ENCODE measurements around the gene TRIM32.
A peak's percentile ranks its signal among the peaks of the same experiment; 100 is the strongest.
"Not testable (repeated sequence)": the region's sequence is repeated elsewhere in the genome, so short reads cannot be mapped to it uniquely, and the experiment has no call there.

TRIM32 gene

GRCh38 chr9:116674210-116674980 lies 12.7 kb upstream of the TRIM32 start:
- no peak for DNase-seq

- no peak for DNase-seq
Measured at GRCh38 chr9:116683535-116683934, 3.6 kb upstream of the TRIM32 start.

GRCh38 chr9:116685166-116685565 lies 1.9 kb upstream of the TRIM32 start:
- no peak for DNase-seq

GRCh38 chr9:116686135-116686534 lies 970 bp upstream of the TRIM32 start:
- DNase-seq: no peak

GRCh38 chr9:116686693-116687073 lies 422 bp upstream of the TRIM32 start:
- DNase-seq: no peak

- DNase-seq: no peak
Measured at GRCh38 chr9:116687754-116688135, 640 bp downstream of the TRIM32 start.

GRCh38 chr9:116688806-116689485 lies 1.8 kb downstream of the TRIM32 start:
- DNase-seq: no peak

- DNase-seq: no peak
Measured at GRCh38 chr9:116689486-116690032, 2.5 kb downstream of the TRIM32 start.

GRCh38 chr9:116690805-116691204 lies 3.7 kb downstream of the TRIM32 start:
- not testable (repeated sequence) for DNase-seq

- DNase-seq: no peak
Measured at GRCh38 chr9:116691607-116692006, 4.5 kb downstream of the TRIM32 start.

GRCh38 chr9:116692616-116693015 lies 5.5 kb downstream of the TRIM32 start:
- no peak for DNase-seq

GRCh38 chr9:116693233-116693731 lies 6.2 kb downstream of the TRIM32 start:
- DNase-seq: no peak

GRCh38 chr9:116694785-116695291 lies 7.7 kb downstream of the TRIM32 start:
- no peak for DNase-seq

GRCh38 chr9:116695438-116695837 lies 8.3 kb downstream of the TRIM32 start:
- no peak for DNase-seq

GRCh38 chr9:116697362-116697761 lies 10.3 kb downstream of the TRIM32 start:
- DNase-seq: no peak

GRCh38 chr9:116697887-116698286 lies 10.8 kb downstream of the TRIM32 start:
- DNase-seq: no peak

GRCh38 chr9:116700279-116700678 lies 13.2 kb downstream of the TRIM32 start:
- DNase-seq: no peak

GRCh38 chr9:116700882-116701865 lies 14.1 kb downstream of the TRIM32 start:
- peak; percentile 66 for DNase-seq

GRCh38 chr9:116701940-116702642 lies 15.0 kb downstream of the TRIM32 start:
- DNase-seq: peak; percentile 44

- DNase-seq: no peak
Measured at GRCh38 chr9:116703634-116704033, 16.5 kb downstream of the TRIM32 start.

GRCh38 chr9:116704470-116704869 lies 17.4 kb downstream of the TRIM32 start:
- no peak for DNase-seq

- DNase-seq: no peak
Measured at GRCh38 chr9:116705531-116705930, 18.4 kb downstream of the TRIM32 start.

All from activated CD4-positive, alpha-beta T cell treated with anti-CD3 and anti-CD28 coated beads, Interleukin-2, Interleukin-6, amounts not matched to agents 100 ng/mL and 50 ng/mL, durations not matched to agents 16 hours and 8 hours (primary cell).